Breast epithelium (tissue), 3 donors: ENCODE data around the gene ITPRID1.

Experiments
- CTCF ChIP-seq, 3 donors: fragments of 450-650 bp; IDR thresholded peaks; one replicate each; pipeline ENCODE4 v1.5.1; 2016 to 2017; ENCODE audit warnings: antibody characterized with exemption in 3 of 3, mild to moderate bottlenecking in 3 of 3, moderate library complexity in 3 of 3
- POLR2A ChIP-seq: fragments of 450-650 bp; IDR thresholded peaks from one replicate; pipeline ENCODE4 v1.6.1; 2016; ENCODE audit warnings: antibody characterized with exemption, mild to moderate bottlenecking, moderate library complexity
- POLR2AphosphoS5 ChIP-seq, 3 donors: sonication (generic); formaldehyde crosslinking; IDR thresholded peaks; one replicate each; pipeline ENCODE4 v1.6.1; 2017; ENCODE audit warnings: antibody characterized with exemption in 3 of 3

DNA sequence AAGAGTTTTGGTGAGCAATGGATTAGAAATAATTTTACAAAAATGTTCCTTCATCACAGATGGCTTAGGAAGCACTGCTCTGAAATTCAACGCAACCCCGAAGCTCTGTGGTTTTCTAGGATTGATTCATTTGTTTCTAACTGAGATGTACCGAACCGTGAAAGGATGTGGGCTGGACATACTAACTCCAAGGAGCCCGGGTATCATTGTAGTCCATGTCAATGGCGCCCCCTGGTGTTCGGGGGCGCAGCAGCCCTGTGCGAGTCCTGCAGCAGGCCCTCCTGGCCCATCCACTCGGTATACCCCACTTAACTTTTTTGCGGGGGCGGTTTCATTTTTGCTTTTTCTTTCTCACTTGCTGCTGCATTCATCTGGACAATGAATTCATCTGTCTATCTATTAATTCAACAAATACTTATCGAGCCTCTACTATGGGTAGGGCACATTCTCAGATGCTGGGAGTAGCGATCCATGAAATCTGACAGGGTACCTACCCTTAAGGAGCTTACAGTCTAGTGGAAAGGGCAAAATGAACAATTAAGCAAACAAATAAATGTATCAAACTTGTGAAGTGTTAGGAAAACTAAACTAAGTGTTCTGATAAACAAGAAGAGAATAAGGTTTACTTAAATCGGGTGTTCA is 25.2 kb upstream of the ITPRID1 start:
- peak in 2 of 3 donors; percentile 28 for TF ChIP-seq CTCF (IDR thresholded peaks at IDR 0.05)
- TF ChIP-seq POLR2A, result no peak
- TF ChIP-seq POLR2AphosphoS5 (IDR thresholded peaks at IDR 0.05), result no peak
